GM18498 (cell line): ENCODE data around the gene UBE2G2.

Experiments
- ATAC-seq: cut with Tn5 transposase; IDR thresholded peaks from one replicate; pipeline ENCODE4 v1.9.1; 2021; ENCODE audit warnings: mild to moderate bottlenecking, moderate library complexity; ENCODE audit not compliant: unreplicated experiment

Gene UBE2G2

GRCh38 chr21:44766818-44767354, 34.7 kb downstream of the UBE2G2 start:
- no peak for ATAC-seq

- no peak for ATAC-seq
Observed at GRCh38 chr21:44766014-44766817, 35.4 kb downstream of the UBE2G2 start.

GRCh38 chr21:44765231-44766013, 36.2 kb downstream of the UBE2G2 start:
- no peak for ATAC-seq

- ATAC-seq: no peak
Observed at GRCh38 chr21:44764319-44765230, 37.0 kb downstream of the UBE2G2 start.

DNA sequence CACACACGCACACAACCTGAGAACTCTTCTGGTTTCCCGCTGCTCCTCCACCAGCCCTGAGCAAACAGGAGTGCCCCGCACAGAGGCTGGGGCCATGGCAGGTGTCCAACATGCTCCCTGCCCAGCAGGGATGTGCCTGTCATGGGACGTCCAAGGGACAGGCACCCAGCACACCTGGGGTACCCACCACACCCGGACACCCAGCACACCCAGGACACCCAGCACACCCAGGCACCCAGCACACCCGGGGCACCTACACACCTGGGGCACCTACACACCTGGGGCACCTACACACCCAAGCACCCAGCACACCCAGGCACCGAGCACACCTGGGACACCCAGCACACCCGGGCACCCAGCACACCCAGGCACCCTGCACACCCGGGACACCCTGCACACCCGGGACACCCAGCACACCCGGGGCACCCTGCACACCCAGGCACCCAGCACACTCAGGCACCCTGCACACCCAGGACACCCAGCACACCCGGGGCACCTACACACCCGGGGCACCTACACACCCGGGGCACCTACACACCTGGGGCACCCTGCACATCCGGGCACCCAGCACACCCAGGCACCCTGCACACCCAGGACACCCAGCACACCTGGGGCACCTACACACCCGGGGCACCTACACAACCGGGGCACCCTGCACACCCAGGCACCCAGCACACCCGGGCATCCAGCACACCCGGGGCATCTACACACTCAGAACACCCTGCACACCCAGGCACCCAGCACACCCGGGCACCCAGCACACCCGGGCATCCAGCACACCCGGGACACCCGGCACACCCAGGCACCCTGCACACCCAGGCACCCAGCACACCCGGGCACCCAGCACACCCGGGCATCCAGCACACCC, 37.9 kb downstream of the UBE2G2 start:
- no peak for ATAC-seq

- no peak for ATAC-seq
Observed at GRCh38 chr21:44763050-44763378, 38.6 kb downstream of the UBE2G2 start.

DNA sequence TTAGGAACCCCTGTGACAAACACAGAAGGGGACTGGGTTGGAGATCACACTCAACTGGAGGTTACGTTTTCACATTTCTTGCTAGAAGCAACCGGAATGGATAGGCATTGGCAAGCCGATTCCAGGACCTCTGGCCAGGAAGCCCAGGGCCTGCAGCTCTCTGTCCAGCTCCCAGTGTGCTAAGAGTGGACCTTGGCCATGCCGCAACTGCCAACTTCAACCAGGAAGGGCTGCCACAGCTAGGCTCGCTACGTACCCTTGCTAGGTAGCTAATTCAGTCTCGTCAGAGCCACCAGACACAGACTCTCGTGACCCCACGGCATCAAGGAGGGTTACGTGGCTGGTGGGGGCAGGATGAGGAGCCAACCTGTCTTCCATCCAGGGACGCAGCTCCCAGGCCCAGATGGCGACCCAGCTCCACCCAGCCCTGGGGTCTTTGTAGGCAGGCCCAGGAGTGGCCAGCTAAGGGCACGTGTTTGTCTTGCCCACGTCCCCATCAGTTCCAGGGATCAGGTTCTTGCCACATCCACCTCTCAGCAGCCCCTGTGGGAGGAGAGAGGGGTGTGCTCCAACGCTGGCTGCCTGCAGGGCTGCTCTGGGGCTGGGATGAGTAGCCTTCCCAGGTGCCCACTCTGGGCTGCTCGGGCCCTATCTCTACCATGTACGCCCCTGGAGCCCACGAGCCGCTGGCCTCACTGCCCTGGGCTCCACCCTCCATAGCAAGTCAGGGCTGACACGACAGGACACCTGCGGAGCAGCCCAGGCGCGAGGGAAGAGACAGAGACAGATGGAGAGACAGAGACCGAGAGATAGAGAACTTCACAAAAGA, 39.2 kb downstream of the UBE2G2 start:
- ATAC-seq: no peak

GRCh38 chr21:44761747-44762208, 39.8 kb downstream of the UBE2G2 start:
- ATAC-seq: no peak

- no peak for ATAC-seq
Observed at GRCh38 chr21:44761011-44761729, 40.5 kb downstream of the UBE2G2 start.

DNA sequence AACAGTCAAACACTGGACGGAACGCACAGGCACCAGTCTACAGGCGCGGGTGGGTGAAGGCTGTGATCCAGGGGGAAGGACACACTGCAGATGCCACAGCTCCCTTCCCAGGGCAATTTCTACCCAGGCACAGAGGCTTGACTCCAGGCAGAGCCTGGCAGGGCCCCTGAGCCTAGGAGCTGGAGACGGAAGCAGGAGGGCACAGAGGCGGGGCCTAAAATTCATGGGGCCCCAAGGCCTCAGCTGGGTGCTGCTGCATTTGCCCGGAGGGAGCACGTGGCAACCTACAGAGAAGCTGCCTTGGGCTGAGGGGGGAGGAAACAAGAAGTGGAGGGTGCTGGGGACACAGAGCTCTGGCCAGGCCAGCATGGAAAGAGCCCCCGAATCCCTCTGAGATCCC, 41.2 kb downstream of the UBE2G2 start:
- no peak for ATAC-seq

DNA sequence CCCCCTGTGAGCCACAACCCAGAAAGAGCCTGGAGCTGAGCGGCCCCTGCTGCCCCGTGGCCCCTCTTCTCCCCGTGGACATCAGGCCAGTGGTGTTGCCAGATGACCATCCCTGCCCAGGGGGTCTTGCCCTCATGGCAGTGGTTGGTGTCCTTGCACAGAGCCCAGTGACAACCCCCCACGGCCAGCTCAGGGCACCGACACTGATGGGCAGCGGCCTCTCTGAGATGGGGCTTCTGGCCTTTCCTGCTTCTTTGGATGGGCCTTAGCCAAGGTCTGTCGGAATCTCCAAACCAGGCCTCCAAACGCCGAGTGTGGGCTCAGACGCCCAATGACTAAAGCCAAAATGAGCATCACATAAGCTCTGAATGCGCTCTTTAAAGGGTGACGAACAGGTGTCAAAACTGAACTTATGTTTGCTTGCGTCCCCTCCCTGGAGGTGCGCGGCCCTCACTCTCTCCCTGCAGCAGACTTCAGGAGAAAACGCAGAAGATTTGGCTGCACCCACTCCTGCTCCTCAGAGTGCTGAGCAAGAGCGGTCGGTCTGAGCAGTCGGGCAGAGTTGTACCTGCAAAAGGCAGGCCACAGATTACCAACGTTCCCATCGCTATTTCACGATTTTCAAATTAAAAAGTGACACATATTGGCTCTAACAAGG, 41.9 kb downstream of the UBE2G2 start:
- ATAC-seq: no peak

DNA sequence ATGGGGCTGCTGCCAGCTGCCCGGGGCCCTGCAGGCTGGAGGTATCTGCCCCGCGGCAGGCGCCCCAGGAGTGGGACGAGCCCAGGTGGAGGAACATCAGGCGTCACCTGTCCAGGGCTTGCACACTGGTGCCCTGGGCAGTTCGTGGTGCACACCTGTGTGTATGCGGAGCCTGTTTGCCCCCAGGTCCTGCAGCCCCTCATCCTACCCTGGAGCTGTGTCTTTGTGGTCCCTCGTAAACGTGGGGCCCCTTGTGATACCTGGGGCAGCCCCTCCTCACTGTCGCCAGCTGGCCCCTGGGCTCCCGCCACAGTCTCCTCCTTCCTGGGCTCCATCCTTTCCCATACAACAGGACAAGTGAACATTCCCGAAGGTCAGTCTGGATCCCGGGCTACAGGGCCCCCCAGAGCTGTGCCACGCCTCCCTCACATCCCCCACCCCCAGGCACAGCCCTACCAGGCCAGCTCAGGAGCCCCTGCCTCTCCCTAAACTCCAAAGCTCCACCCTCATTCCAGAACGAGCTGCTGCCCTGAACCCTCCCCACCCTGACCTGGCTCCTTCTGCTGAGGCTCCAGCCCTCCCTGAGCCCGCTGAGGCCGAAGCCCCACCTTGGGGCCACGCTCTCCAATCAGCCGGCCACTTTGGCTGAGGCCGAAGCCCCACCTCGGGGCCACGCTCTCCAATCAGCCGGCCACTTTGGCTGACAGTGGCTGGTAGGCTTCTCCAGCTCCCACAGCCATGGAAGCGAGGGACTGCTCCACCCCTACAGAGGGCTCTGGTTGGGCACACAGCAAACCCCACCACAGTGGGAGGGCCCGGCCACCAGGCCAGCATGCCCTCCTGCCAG, 42.6 kb downstream of the UBE2G2 start:
- ATAC-seq: no peak

- ATAC-seq: no peak
Observed at GRCh38 chr21:44758141-44758561, 43.5 kb downstream of the UBE2G2 start.

- ATAC-seq: no peak
Observed at GRCh38 chr21:44757731-44758130, 43.9 kb downstream of the UBE2G2 start.

- ATAC-seq: no peak
Observed at GRCh38 chr21:44756423-44757185, 45.0 kb downstream of the UBE2G2 start.

GRCh38 chr21:44755227-44755626, 46.4 kb downstream of the UBE2G2 start:
- no peak for ATAC-seq
